HepG2 (cell line): Measurements from ENCODE around the gene ZFAND3. TPM values are rescaled to one million over a fixed set of nuclear protein-coding genes. Genes with fewer than 3 reads are reported as not detected.

ENCODE experiments used
- ATAC-seq: fragments of 200-7000 bp; cut with Tn5 transposase; 3 replicates; pipeline ENCODE4 v1.9.1; 2020; ENCODE audit warnings: mild to moderate bottlenecking, moderate library complexity
- BruUV-seq: library from RNA; stranded (reverse); fragments of 400-500 nt; replicated peaks from 2 replicates; lab custom pipeline; 2021; lab: Mats Ljungman, UMichigan
- CTCF ChIA-PET: fragments of 300-600 bp; formaldehyde crosslinking; extraction: SDS; loops from one replicate; lab custom pipeline; 2021; ENCODE audit warnings: low total read pairs, inconsistent platforms, low intra/inter-chr PET ratio; lab: Yijun Ruan, JAX
- POLR2A ChIA-PET: fragments of 350-600 bp; sonication (Branson Sonifier 250); formaldehyde crosslinking; loops from one replicate; lab custom pipeline; 2020; ENCODE audit warnings: antibody characterized with exemption, inconsistent platforms; lab: Yijun Ruan, JAX
- DNase-seq: peaks from one replicate; pipeline ENCODE4 v3.0.0-alpha.2; 2015; ENCODE audit warnings: low spot score
- FAIRE-seq: peaks from 3 replicates; lab custom pipeline; 2011; peaks lifted over from hg19 to GRCh38; lab: Jason Lieb, UNC
- H2AFZ ChIP-seq: one replicate; pipeline ENCODE4 v1.6.1; 2011; ENCODE audit warnings: low read length, inconsistent platforms
- H3K27ac ChIP-seq: fragments of 300-600 bp; 3 replicates; pipeline ENCODE4 v1.8.0; 2011; ENCODE audit warnings: mixed run types, mild to moderate bottlenecking, mixed read lengths, low read length, inconsistent platforms; ENCODE audit not compliant: insufficient read depth; ENCODE audit errors: extremely low read length
- H3K27me3 ChIP-seq, 2 experiments: fragments of 200-600 bp in 1 of 2; 2 replicates in 1 of 2; 3 replicates in 1 of 2; pipeline versions ENCODE4 v1.6.0 to v1.8.0; 2011; ENCODE audit warnings: low read length in 2 of 2, mild to moderate bottlenecking in 2 of 2, moderate library complexity in 2 of 2, inconsistent platforms in 1 of 2; ENCODE audit not compliant: insufficient read depth in 2 of 2, control insufficient read depth in 1 of 2
- H3K36me3 ChIP-seq, 2 experiments: fragments of 200-600 bp in 1 of 2; replicated peaks in 1 of 2; 2 replicates in 1 of 2; 3 replicates in 1 of 2; pipeline versions ENCODE4 v1.5.1 to v1.8.0; 2011; ENCODE audit warnings: low read length in 2 of 2, inconsistent platforms in 1 of 2; ENCODE audit not compliant: insufficient read depth in 2 of 2, control insufficient read depth in 1 of 2
- H3K4me1 ChIP-seq: 2 replicates; pipeline ENCODE4 v1.5.1; 2012; ENCODE audit warnings: low read length, inconsistent platforms; ENCODE audit not compliant: insufficient read depth
- H3K4me2 ChIP-seq: 2 replicates; pipeline ENCODE4 v1.6.0; 2011; ENCODE audit warnings: low read depth, low read length, inconsistent platforms
- H3K4me3 ChIP-seq, 3 experiments: fragments of 200-600 bp in 1 of 3; sonication (generic), shearing (Covaris generic) in 1 of 3; replicated peaks in 1 of 3; 2 replicates each; pipeline ENCODE4 v1.5.1; 2011 to 2016; ENCODE audit warnings: low read length in 3 of 3, inconsistent platforms in 2 of 3, low read depth in 2 of 3, mild to moderate bottlenecking in 2 of 3, control low read depth in 1 of 3, mixed read lengths in 1 of 3; ENCODE audit not compliant: insufficient read depth in 1 of 3
- H3K79me2 ChIP-seq: one replicate; pipeline ENCODE4 v1.6.1; 2011; ENCODE audit warnings: low read length, inconsistent platforms; ENCODE audit not compliant: insufficient read depth
- H3K9ac ChIP-seq: 2 replicates; pipeline ENCODE4 v1.6.0; 2011; ENCODE audit warnings: mild to moderate bottlenecking, low read depth, low read length, inconsistent platforms; ENCODE audit not compliant: insufficient read depth
- H3K9me3 ChIP-seq: 2 replicates; pipeline ENCODE4 v1.5.1; 2012; ENCODE audit warnings: mild to moderate bottlenecking, low read length
- H4K20me1 ChIP-seq: 2 replicates; pipeline ENCODE4 v1.6.0; 2011; ENCODE audit warnings: inconsistent platforms, mild to moderate bottlenecking, low read length, moderate library complexity; ENCODE audit not compliant: insufficient read depth
- EED ChIP-seq: sonication (generic); formaldehyde crosslinking; IDR thresholded peaks from 2 replicates; pipeline ENCODE4 v1.5.0; 2020; ENCODE audit warnings: mild to moderate bottlenecking, missing genetic modification reagents
- HNF4A ChIP-seq: sonication (generic); formaldehyde crosslinking; IDR thresholded peaks from 2 replicates; pipeline ENCODE4 v1.4.0; 2020; ENCODE audit warnings: missing genetic modification reagents
- HOXD1 ChIP-seq: sonication (generic); formaldehyde crosslinking; IDR thresholded peaks from 2 replicates; pipeline ENCODE4 v1.5.0; 2020; ENCODE audit warnings: missing genetic modification reagents
- KLF16 ChIP-seq, 2 experiments: sonication (generic) in 1 of 2; formaldehyde crosslinking in 1 of 2; IDR thresholded peaks; 2 replicates each; pipeline versions ENCODE4 v1.6.1 to v1.8.0; 2016 to 2023; ENCODE audit warnings: missing genetic modification reagents in 2 of 2, missing compliant biosample characterization in 1 of 2
- TSC22D2 ChIP-seq: sonication (generic); formaldehyde crosslinking; IDR thresholded peaks from 2 replicates; pipeline ENCODE4 v1.5.1; 2020; ENCODE audit warnings: missing genetic modification reagents, mild to moderate bottlenecking, borderline replicate concordance
- ZBTB3 ChIP-seq: sonication (generic); formaldehyde crosslinking; IDR thresholded peaks from 2 replicates; pipeline ENCODE4 v1.4.0; 2020; ENCODE audit warnings: low read depth, mild to moderate bottlenecking, moderate library complexity, missing genetic modification reagents, borderline replicate concordance
- WGBS: methylation state at CpG from one replicate; pipeline ENCODE4 v1.1.6; 2017; ENCODE audit warnings: low lambda C conversion rate; 5-methylcytosine and 5-hydroxymethylcytosine counted together
- in situ Hi-C: cut with HindIII; loops from 2 replicates; pipeline ENCODE4 v1.10.0; 2017; ENCODE audit warnings: low pct_unique_long_range_greater_than_20kb; ENCODE audit not compliant: extremely low pct_ligation_motif_present
- intact Hi-C: fragments of 100-400 bp; cut with micrococcal nuclease; formaldehyde crosslinking; loops from one replicate; pipeline ENCODE4 v1.10.0; 2022; ENCODE audit not compliant: unreplicated experiment
- polyA plus RNA-seq, 8 experiments: library from polyadenylated mRNA; depleted of rRNA in 3 of 8; stranded (reverse) in 7 of 8; unstranded in 1 of 8; fragments of >200 nt; fragmentation: Illumina TruSeq in 4 of 8; extraction: Trizol in 4 of 8; gene quantifications; 2 replicates each; pipeline versions ENCODE4 v1.2.1 to v1.2.3, GENCODE V29; 2011 to 2016; ENCODE audit warnings: low read depth in 4 of 8, missing spikeins in 1 of 8, mixed read lengths in 1 of 8; ENCODE audit not compliant: insufficient read depth in 1 of 8
- total RNA-seq, 5 experiments: library from RNA; depleted of rRNA; stranded (reverse); fragments of >200 nt; fragmentation: Illumina TruSeq; extraction: Trizol; gene quantifications; 2 replicates each; pipeline ENCODE4 v1.2.3, GENCODE V29; 2016; ENCODE audit warnings: low read depth in 1 of 5
- TF ChIP-seq, protein P1 (sequence below): sonication (generic); formaldehyde crosslinking; IDR thresholded peaks from 2 replicates; pipeline ENCODE4 v1.5.1; 2020; ENCODE audit warnings: missing genetic modification reagents, mild to moderate bottlenecking, borderline replicate concordance
- TF ChIP-seq, protein P2 (sequence below): sonication (generic); formaldehyde crosslinking; IDR thresholded peaks from 2 replicates; pipeline ENCODE4 v1.5.1; 2020; ENCODE audit warnings: missing genetic modification reagents, mild to moderate bottlenecking, borderline replicate concordance

ZFAND3 gene
- total and polyA plus RNA-seq, 2 of the 13 experiments (the other 11 are each of a cell fraction or from before 2014, with no cell fraction given): 16.4 to 17.1 TPM

DNA sequence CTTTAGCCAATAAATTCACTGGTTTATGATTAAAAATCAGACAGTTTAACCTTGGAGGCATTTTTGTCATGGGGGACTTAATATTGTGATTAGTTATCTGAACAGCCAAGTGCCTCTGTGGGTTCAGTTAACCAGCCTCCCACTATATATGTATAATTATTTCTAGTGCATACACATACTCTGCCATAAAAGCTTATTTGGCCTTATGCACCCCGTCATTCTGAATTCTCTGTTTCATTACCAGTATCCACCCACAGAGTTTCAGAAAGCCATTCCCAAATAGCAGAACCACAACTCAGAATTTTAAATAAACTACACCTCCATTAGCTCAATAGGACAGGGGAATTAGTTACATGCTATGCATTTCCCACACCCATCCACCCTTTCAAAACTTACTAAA is 279.7 kb downstream of the ZFAND3 start:
- CTCF ChIA-PET: no interaction called here
- Histone ChIP-seq H3K36me3 (peaks cover 0 to 4% of the 10 kb centered on the region in 2 experiments; a peak in 3 of 5 replicates), H2AFZ (no peak overlapping the region), H3K27ac (no peak overlapping the region), H3K9ac (no peak overlapping the region), H3K27me3 (no peaks in the 10 kb centered on the region), H4K20me1 (no peaks in the 10 kb centered on the region), H3K4me1 (no peaks in the 10 kb centered on the region), H3K79me2 (no peaks in the 10 kb centered on the region), H3K9me3 (no peaks in the 10 kb centered on the region), H3K4me2 (no peak overlapping the region), H3K4me3 (no peak overlapping the region)
- no TSS peak for BruUV-seq
- POLR2A ChIA-PET: interaction anchor here (0.6 kb wide), 1 partner anchor 714 kb away, joined by 3 read pairs; no protein-coding TSS in a partner anchor
- TF ChIP-seq, protein P1, sequence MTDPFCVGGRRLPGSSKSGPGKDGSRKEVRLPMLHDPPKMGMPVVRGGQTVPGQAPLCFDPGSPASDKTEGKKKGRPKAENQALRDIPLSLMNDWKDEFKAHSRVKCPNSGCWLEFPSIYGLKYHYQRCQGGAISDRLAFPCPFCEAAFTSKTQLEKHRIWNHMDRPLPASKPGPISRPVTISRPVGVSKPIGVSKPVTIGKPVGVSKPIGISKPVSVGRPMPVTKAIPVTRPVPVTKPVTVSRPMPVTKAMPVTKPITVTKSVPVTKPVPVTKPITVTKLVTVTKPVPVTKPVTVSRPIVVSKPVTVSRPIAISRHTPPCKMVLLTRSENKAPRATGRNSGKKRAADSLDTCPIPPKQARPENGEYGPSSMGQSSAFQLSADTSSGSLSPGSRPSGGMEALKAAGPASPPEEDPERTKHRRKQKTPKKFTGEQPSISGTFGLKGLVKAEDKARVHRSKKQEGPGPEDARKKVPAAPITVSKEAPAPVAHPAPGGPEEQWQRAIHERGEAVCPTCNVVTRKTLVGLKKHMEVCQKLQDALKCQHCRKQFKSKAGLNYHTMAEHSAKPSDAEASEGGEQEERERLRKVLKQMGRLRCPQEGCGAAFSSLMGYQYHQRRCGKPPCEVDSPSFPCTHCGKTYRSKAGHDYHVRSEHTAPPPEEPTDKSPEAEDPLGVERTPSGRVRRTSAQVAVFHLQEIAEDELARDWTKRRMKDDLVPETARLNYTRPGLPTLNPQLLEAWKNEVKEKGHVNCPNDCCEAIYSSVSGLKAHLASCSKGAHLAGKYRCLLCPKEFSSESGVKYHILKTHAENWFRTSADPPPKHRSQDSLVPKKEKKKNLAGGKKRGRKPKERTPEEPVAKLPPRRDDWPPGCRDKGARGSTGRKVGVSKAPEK: no peak
- TF ChIP-seq EED (no peak), ZBTB3 (CRISPR knock-in tag) (no peak), HOXD1 (CRISPR knock-in tag) (no peak), TSC22D2 (CRISPR knock-in tag) (no peak), KLF16 (CRISPR knock-in tag; IDR thresholded peaks at IDR 0.05) (no peak), HNF4A (CRISPR knock-in tag) (no peak)
- TF ChIP-seq, protein P2, sequence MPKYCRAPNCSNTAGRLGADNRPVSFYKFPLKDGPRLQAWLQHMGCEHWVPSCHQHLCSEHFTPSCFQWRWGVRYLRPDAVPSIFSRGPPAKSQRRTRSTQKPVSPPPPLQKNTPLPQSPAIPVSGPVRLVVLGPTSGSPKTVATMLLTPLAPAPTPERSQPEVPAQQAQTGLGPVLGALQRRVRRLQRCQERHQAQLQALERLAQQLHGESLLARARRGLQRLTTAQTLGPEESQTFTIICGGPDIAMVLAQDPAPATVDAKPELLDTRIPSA: no peak
- in situ Hi-C loops (no loop called here), intact Hi-C loops (no loop called here)
- 100% methylated on average over 1 of the region's 1 CpG for WGBS
- DNase-seq (no peak), FAIRE-seq (no peak), ATAC-seq (no peak)
